SK-N-SH (cell line): ENCODE results near the gene ASB8. TPM values are rescaled to one million over a fixed set of nuclear protein-coding genes. Genes with fewer than 3 reads are reported as not detected.

Source experiments
- CTCF ChIA-PET: fragments of 300-600, 350-600 bp; formaldehyde crosslinking; extraction: SDS; loops from one replicate; lab custom pipeline; 2021; lab: Yijun Ruan, JAX
- POLR2A ChIA-PET: fragments of 350-600 bp; sonication (Branson Sonifier 250); formaldehyde crosslinking; extraction: SDS; loops from one replicate; lab custom pipeline; 2020; ENCODE audit warnings: antibody characterized with exemption, inconsistent platforms; lab: Yijun Ruan, JAX
- DNase-seq: peaks from one replicate; pipeline ENCODE4 v3.0.0; 2012
- H2AFZ ChIP-seq: fragments of 200-600 bp; sonication (generic); 2 replicates; pipeline ENCODE4 v1.8.1; 2016; ENCODE audit warnings: antibody characterized with exemption, mild to moderate bottlenecking, low read depth
- H3F3A ChIP-seq: fragments of 200-600 bp; sonication (generic); replicated peaks from 2 replicates; pipeline ENCODE3; 2016; ENCODE audit warnings: antibody characterized with exemption, mild to moderate bottlenecking; ENCODE audit not compliant: insufficient read depth
- H3K27ac ChIP-seq, 2 experiments: fragments of 200-500 bp in 1 of 2; fragments of 200-600 bp in 1 of 2; sonication (Bioruptor generic) in 1 of 2; sonication (generic), shearing (Covaris generic) in 1 of 2; 2 replicates each; pipeline versions ENCODE4 v1.5.1 to v1.6.1; 2014 to 2016; ENCODE audit warnings: low read depth in 2 of 2, inconsistent platforms in 1 of 2, low read length in 1 of 2, mild to moderate bottlenecking in 1 of 2, mixed read lengths in 1 of 2
- H3K27me3 ChIP-seq: fragments of 200-600 bp; sonication (generic), shearing (Covaris generic); 2 replicates; pipeline ENCODE4 v1.6.1; 2016; ENCODE audit warnings: mixed run types; ENCODE audit not compliant: insufficient read depth
- H3K36me3 ChIP-seq, 2 experiments: fragments of 200-500 bp in 1 of 2; fragments of 200-600 bp in 1 of 2; sonication (Bioruptor generic) in 1 of 2; sonication (generic) in 1 of 2; replicated peaks in 1 of 2; 2 replicates each; pipeline versions ENCODE3 to v1.5.1; 2014 to 2016; ENCODE audit warnings: low read length in 1 of 2, mild to moderate bottlenecking in 1 of 2; ENCODE audit not compliant: insufficient read depth in 2 of 2, control insufficient read depth in 1 of 2
- H3K4me1 ChIP-seq, 2 experiments: fragments of 200-500 bp in 1 of 2; fragments of 200-600 bp in 1 of 2; sonication (Bioruptor generic) in 1 of 2; sonication (generic), shearing (Covaris generic) in 1 of 2; 2 replicates each; pipeline versions ENCODE4 v1.5.1 to v1.6.1; 2014 to 2016; ENCODE audit warnings: low read depth in 1 of 2, low read length in 1 of 2, mixed run types in 1 of 2; ENCODE audit not compliant: insufficient read depth in 2 of 2, control insufficient read depth in 1 of 2
- H3K4me2 ChIP-seq: fragments of 200-600 bp; sonication (generic), shearing (Covaris generic); 2 replicates; pipeline ENCODE4 v1.6.1; 2017; ENCODE audit warnings: mixed run types
- H3K4me3 ChIP-seq, 2 experiments: fragments of 200-500 bp in 1 of 2; fragments of 200-600 bp in 1 of 2; sonication (Bioruptor generic) in 1 of 2; sonication (generic), shearing (Covaris generic) in 1 of 2; 2 replicates each; pipeline versions ENCODE4 v1.5.1 to v1.8.1; 2014 to 2016; ENCODE audit warnings: low read depth in 2 of 2, inconsistent platforms in 1 of 2, low read length in 1 of 2, mild to moderate bottlenecking in 1 of 2, mixed read lengths in 1 of 2, moderate library complexity in 1 of 2
- H3K79me2 ChIP-seq: fragments of 200-600 bp; sonication (generic); 2 replicates; pipeline ENCODE4 v1.8.1; 2017; ENCODE audit warnings: mild to moderate bottlenecking; ENCODE audit not compliant: insufficient read depth
- H3K9ac ChIP-seq: fragments of 200-600 bp; sonication (generic); 2 replicates; pipeline ENCODE4 v1.6.1; 2017; ENCODE audit warnings: mixed run types
- H3K9me2 ChIP-seq: fragments of 200-600 bp; sonication (generic); 2 replicates; pipeline ENCODE4 v1.6.1; 2017; ENCODE audit warnings: mixed run types
- H3K9me3 ChIP-seq: fragments of 200-600 bp; sonication (generic); 2 replicates; pipeline ENCODE4 v1.6.1; 2017; ENCODE audit warnings: mixed run types, mild to moderate bottlenecking, moderate library complexity
- H4K20me1 ChIP-seq: fragments of 200-600 bp; sonication (generic); 2 replicates; pipeline ENCODE4 v1.6.1; 2017; ENCODE audit warnings: mild to moderate bottlenecking, mixed run types; ENCODE audit not compliant: insufficient read depth
- CHD2 ChIP-seq: fragments of 150-350 bp; IDR thresholded peaks from 2 replicates; pipeline ENCODE4 v1.6.1; 2018; ENCODE audit warnings: low read length; ENCODE audit not compliant: partially characterized antibody
- ELF1 ChIP-seq: IDR thresholded peaks from 2 replicates; pipeline ENCODE4 v1.4.0; 2012
- GABPA ChIP-seq: IDR thresholded peaks from 2 replicates; pipeline ENCODE4 v1.4.0; 2012; ENCODE audit warnings: low read depth, mild to moderate bottlenecking
- JUND ChIP-seq: IDR thresholded peaks from 2 replicates; pipeline ENCODE4 v1.4.0; 2012
- MXI1 ChIP-seq: IDR thresholded peaks from 2 replicates; pipeline ENCODE4 v1.6.1; 2012; ENCODE audit warnings: mild to moderate bottlenecking, low read depth, low read length, improper control_type of control experiment
- NRF1 ChIP-seq: IDR thresholded peaks from 2 replicates; pipeline ENCODE4 v1.6.1; 2012; ENCODE audit warnings: low read depth, mild to moderate bottlenecking, low read length
- POLR2AphosphoS5 ChIP-seq: IDR thresholded peaks from 2 replicates; pipeline ENCODE4 v1.6.1; 2012; ENCODE audit warnings: low read depth, low read length
- RCOR1 ChIP-seq: fragments of 150-350 bp; IDR thresholded peaks from 2 replicates; pipeline ENCODE4 v1.6.1; 2017; ENCODE audit warnings: antibody characterized with exemption, low read length
- TCF12 ChIP-seq: IDR thresholded peaks from 2 replicates; pipeline ENCODE4 v1.4.0; 2012
- WGBS: methylation state at CpG from one replicate; pipeline ENCODE4 v1.1.6; 2017; ENCODE audit warnings: low lambda C conversion rate; 5-methylcytosine and 5-hydroxymethylcytosine counted together
- polyA plus RNA-seq, 3 experiments: library from polyadenylated mRNA; depleted of rRNA; stranded (reverse); fragments of >200 nt; gene quantifications; 2 replicates each; pipeline ENCODE4 v1.2.3, GENCODE V29; 2012
- TF ChIP-seq, protein P1 (sequence below): fragments of 200-600 bp; sonication (generic); IDR thresholded peaks from 2 replicates; pipeline ENCODE4 v1.6.1; 2017; ENCODE audit warnings: antibody characterized with exemption, mild to moderate bottlenecking, moderate library complexity
- TF ChIP-seq, protein P2 (sequence below): IDR thresholded peaks from 2 replicates; pipeline ENCODE4; 2012
- TF ChIP-seq, protein P3 (sequence below): IDR thresholded peaks from 2 replicates; pipeline ENCODE4 v1.6.1; 2012; ENCODE audit warnings: mild to moderate bottlenecking, low read depth, low read length, moderate library complexity
- TF ChIP-seq, protein P4 (sequence below): IDR thresholded peaks from 2 replicates; pipeline ENCODE4 v1.4.0; 2012; ENCODE audit warnings: low read depth, borderline replicate concordance

Gene ASB8
- polyA plus RNA-seq, 1 of the 3 experiments (the other 2 are of a cell fraction), result 13.8 TPM

DNA sequence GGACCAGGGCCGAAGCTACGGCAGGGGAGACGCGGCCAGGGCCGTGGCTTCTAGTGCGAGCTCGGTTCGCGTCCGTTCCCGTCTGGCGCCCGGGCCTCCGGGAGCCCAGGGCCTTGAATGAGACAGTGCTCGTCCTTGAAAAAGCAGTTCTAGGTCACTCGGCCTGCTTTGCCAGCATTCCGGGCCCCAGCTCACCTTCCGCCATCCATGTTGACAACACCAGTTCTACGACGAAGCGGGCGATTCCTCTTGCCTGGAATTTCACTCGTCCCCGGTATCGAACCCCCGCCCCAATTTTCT lies 41.3 kb upstream of the ASB8 start:
- Histone ChIP-seq H4K20me1 (no peaks in the 10 kb centered on the region), H3K27me3 (no peaks in the 10 kb centered on the region), H3K36me3 (no peaks in the 10 kb centered on the region), H3F3A (peaks cover 19% of the 10 kb centered on the region), H3K4me3 (peak overlapping the region; percentile 67 to 83), H3K9ac (peak overlapping the region; percentile 81), H3K79me2 (no peaks in the 10 kb centered on the region), H3K9me3 (no peaks in the 10 kb centered on the region), H3K4me2 (peak overlapping the region; percentile 81), H2AFZ (peak overlapping the region; percentile 100), H3K4me1 (peaks cover 7 to 16% of the 10 kb centered on the region in 2 experiments), H3K9me2 (no peaks in the 10 kb centered on the region), H3K27ac (peak overlapping the region; percentile 64 to 96)
- ChIA-PET CTCF (interaction anchor here (0.6 to 6.4 kb wide), 7 partner anchors 12 to 420 kb away, joined by 3 to 90 read pairs (median 4); partner anchors contain the start of genes ASB8 and CCDC184), POLR2A (interaction anchor here (1.1 kb wide), 1 partner anchor 16 kb away, joined by 3 read pairs; the partner anchor contains the start of gene CCDC184)
- DNase-seq, result peak; percentile 50
- 59% methylated on average over 13 of the region's 26 CpGs for WGBS
- TF ChIP-seq RCOR1, result no peak
- no peak for TF ChIP-seq JUND
- no peak for TF ChIP-seq MXI1
- TF ChIP-seq, protein P1, sequence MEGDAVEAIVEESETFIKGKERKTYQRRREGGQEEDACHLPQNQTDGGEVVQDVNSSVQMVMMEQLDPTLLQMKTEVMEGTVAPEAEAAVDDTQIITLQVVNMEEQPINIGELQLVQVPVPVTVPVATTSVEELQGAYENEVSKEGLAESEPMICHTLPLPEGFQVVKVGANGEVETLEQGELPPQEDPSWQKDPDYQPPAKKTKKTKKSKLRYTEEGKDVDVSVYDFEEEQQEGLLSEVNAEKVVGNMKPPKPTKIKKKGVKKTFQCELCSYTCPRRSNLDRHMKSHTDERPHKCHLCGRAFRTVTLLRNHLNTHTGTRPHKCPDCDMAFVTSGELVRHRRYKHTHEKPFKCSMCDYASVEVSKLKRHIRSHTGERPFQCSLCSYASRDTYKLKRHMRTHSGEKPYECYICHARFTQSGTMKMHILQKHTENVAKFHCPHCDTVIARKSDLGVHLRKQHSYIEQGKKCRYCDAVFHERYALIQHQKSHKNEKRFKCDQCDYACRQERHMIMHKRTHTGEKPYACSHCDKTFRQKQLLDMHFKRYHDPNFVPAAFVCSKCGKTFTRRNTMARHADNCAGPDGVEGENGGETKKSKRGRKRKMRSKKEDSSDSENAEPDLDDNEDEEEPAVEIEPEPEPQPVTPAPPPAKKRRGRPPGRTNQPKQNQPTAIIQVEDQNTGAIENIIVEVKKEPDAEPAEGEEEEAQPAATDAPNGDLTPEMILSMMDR, result no peak
- TF ChIP-seq, protein P2, sequence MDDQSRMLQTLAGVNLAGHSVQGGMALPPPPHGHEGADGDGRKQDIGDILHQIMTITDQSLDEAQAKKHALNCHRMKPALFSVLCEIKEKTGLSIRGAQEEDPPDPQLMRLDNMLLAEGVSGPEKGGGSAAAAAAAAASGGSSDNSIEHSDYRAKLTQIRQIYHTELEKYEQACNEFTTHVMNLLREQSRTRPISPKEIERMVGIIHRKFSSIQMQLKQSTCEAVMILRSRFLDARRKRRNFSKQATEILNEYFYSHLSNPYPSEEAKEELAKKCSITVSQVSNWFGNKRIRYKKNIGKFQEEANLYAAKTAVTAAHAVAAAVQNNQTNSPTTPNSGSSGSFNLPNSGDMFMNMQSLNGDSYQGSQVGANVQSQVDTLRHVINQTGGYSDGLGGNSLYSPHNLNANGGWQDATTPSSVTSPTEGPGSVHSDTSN, result no peak
- 0 out of 2 replicates have a peak, but pooled peaks have one; percentile 12 for TF ChIP-seq GABPA

DNA sequence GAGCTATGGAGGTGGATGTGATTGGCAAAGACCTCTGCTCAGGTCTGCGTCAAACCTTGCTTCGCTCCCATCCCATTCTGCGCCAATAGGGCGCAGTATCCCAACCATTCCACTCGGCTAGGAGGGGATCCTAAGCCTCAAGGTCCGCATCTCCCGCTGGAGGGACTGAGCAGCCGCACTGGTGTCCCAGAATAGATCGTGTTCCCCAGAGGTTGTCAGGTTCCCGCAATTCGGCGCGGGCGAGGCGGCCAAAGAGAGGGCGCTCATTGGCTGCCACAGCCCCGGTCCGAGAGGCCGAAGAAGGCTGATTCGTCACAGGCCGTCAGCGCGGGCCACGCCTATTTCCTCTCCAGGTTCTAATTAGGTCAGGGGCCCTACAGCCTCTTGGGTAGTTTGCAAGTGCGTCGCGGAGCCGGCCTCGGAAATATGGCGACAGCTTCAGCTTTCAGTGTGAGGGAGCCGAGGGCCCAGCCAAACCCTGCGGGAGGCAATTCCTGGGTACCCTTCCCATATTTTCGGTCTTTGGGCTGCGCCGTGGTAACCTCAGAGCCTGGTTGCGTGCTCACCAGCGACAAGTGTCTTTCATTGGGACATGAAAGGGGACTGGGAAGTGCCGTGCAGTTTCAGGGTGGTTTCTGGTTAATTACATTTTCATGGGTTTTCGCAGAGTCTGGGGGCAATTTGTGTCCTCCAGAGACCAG lies 40.8 kb upstream of the ASB8 start:
- 0% methylated on average over 18 of the region's 39 CpGs for WGBS
- peak overlapping the region; percentile 81 for H3K4me2 ChIP-seq
- peak overlapping the region; percentile 81 for H3K9ac ChIP-seq
- DNase-seq, result peak; percentile 91
- H3K9me3 ChIP-seq, result no peaks in the 10 kb centered on the region
- H3K4me3 ChIP-seq, result peak overlapping the region; percentile 67 to 83
- H3K79me2 ChIP-seq, result no peaks in the 10 kb centered on the region
- peak overlapping the region; percentile 100 for H2AFZ ChIP-seq
- peak overlapping the region; percentile 64 to 96 for H3K27ac ChIP-seq
- peaks cover 19% of the 10 kb centered on the region for H3F3A ChIP-seq
- peaks cover 7 to 19% of the 10 kb centered on the region in 2 experiments for H3K4me1 ChIP-seq
- no peaks in the 10 kb centered on the region for H3K27me3 ChIP-seq
- no peaks in the 10 kb centered on the region for H3K36me3 ChIP-seq
- H3K9me2 ChIP-seq, result no peaks in the 10 kb centered on the region
- ChIA-PET CTCF (interaction anchor here (0.6 to 6.4 kb wide), 19 partner anchors 11 to 427 kb away, joined by 3 to 90 read pairs (median 5); partner anchors contain the start of genes ASB8 and CCDC184), POLR2A (interaction anchor here (0.6 to 1.2 kb wide), 3 partner anchors 13 to 92 kb away, joined by 3 read pairs; partner anchors contain the start of genes CCDC184 and SENP1)
- H4K20me1 ChIP-seq, result no peaks in the 10 kb centered on the region
- TF ChIP-seq POLR2AphosphoS5, result peak; percentile 97
- TF ChIP-seq GABPA, result no peak
- TF ChIP-seq, protein P3, sequence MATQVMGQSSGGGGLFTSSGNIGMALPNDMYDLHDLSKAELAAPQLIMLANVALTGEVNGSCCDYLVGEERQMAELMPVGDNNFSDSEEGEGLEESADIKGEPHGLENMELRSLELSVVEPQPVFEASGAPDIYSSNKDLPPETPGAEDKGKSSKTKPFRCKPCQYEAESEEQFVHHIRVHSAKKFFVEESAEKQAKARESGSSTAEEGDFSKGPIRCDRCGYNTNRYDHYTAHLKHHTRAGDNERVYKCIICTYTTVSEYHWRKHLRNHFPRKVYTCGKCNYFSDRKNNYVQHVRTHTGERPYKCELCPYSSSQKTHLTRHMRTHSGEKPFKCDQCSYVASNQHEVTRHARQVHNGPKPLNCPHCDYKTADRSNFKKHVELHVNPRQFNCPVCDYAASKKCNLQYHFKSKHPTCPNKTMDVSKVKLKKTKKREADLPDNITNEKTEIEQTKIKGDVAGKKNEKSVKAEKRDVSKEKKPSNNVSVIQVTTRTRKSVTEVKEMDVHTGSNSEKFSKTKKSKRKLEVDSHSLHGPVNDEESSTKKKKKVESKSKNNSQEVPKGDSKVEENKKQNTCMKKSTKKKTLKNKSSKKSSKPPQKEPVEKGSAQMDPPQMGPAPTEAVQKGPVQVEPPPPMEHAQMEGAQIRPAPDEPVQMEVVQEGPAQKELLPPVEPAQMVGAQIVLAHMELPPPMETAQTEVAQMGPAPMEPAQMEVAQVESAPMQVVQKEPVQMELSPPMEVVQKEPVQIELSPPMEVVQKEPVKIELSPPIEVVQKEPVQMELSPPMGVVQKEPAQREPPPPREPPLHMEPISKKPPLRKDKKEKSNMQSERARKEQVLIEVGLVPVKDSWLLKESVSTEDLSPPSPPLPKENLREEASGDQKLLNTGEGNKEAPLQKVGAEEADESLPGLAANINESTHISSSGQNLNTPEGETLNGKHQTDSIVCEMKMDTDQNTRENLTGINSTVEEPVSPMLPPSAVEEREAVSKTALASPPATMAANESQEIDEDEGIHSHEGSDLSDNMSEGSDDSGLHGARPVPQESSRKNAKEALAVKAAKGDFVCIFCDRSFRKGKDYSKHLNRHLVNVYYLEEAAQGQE, result 0 out of 2 replicates have a peak, but pooled peaks have one; percentile 8
- TF ChIP-seq TCF12, result peak; percentile 24; the same call in 1 of the 2 replicates
- TF ChIP-seq, protein P4, sequence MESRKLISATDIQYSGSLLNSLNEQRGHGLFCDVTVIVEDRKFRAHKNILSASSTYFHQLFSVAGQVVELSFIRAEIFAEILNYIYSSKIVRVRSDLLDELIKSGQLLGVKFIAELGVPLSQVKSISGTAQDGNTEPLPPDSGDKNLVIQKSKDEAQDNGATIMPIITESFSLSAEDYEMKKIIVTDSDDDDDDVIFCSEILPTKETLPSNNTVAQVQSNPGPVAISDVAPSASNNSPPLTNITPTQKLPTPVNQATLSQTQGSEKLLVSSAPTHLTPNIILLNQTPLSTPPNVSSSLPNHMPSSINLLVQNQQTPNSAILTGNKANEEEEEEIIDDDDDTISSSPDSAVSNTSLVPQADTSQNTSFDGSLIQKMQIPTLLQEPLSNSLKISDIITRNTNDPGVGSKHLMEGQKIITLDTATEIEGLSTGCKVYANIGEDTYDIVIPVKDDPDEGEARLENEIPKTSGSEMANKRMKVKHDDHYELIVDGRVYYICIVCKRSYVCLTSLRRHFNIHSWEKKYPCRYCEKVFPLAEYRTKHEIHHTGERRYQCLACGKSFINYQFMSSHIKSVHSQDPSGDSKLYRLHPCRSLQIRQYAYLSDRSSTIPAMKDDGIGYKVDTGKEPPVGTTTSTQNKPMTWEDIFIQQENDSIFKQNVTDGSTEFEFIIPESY, result no peak
- peak; percentile 37; the same call in 1 of the 2 replicates for TF ChIP-seq NRF1
- no peak for TF ChIP-seq ELF1
- TF ChIP-seq, protein P1, result no peak
- peak; percentile 62 for TF ChIP-seq CHD2
